Motor neuron (in vitro differentiated cells): ENCODE data around the gene APPL1. TPM values are rescaled to one million over a fixed set of nuclear protein-coding genes. Genes with fewer than 3 reads are reported as not detected.

Experiments used
- total RNA-seq, 8 experiments: library from RNA; unstranded; fragments of 300-600 nt; gene quantifications; 2 replicates each; pipeline versions ENCODE4 v1.2.3 to v1.2.4, GENCODE V29; 2022

APPL1 gene
- total RNA-seq, 8 experiments from 2014 or later: 22.2 to 47.0 (median 27.5) TPM

Other genes with a start within 250 kb of the APPL1 start
- gene SPATA12, start 167.1 kb upstream of the APPL1 start, total RNA-seq: 1 to 10 TPM in 2 of 8 experiments, under 1 TPM in 6; 0.11 to 1.6 (median 0.53) TPM
- 10 to 100 TPM in 4 of 8 experiments, 1 to 10 TPM in 4; 6.7 to 13.7 (median 9.8) TPM for gene IL17RD, start 62.4 kb upstream of the APPL1 start, total RNA-seq
- 1 to 10 TPM; 1.2 to 3.1 (median 2.3) TPM for gene HESX1, start 27.8 kb upstream of the APPL1 start, total RNA-seq
- gene ASB14, start 65.0 kb downstream of the APPL1 start, total RNA-seq: 1 to 10 TPM in 4 of 8 experiments, under 1 TPM in 4; 0.42 to 2.4 (median 1.1) TPM